A549 (cell line): ENCODE data around the gene HTR2A. TPM values are rescaled to one million over a fixed set of nuclear protein-coding genes. Genes with fewer than 3 reads are reported as not detected.

Source experiments
- ATAC-seq, 2 experiments: fragments of 200-7000 bp in 1 of 2; fragments of >200 bp in 1 of 2; cut with Nextera tagmentation in 1 of 2; cut with Tn5 transposase in 1 of 2; 3 replicates each; pipeline versions ENCODE4 v1.8.0 to v1.9.1; 2018 to 2020; ENCODE audit warnings: mild to moderate bottlenecking in 1 of 2, moderate library complexity in 1 of 2
- CTCF ChIA-PET: fragments of 300-600 bp; sonication (Branson Sonifier 250); formaldehyde crosslinking; extraction: SDS; loops from one replicate; lab custom pipeline; 2021; ENCODE audit warnings: antibody characterized with exemption, inconsistent platforms; lab: Yijun Ruan, JAX
- POLR2A ChIA-PET: fragments of 350-600 bp; formaldehyde crosslinking; extraction: SDS; loops from one replicate; lab custom pipeline; 2021; ENCODE audit warnings: antibody characterized with exemption, inconsistent platforms; lab: Yijun Ruan, JAX
- DNase-seq, 2 experiments: peaks; one replicate each; pipeline versions ENCODE4 v3.0.0 to v3.0.0-alpha.2; 2011 to 2016; ENCODE audit warnings: low read depth in 1 of 2, low spot score in 1 of 2
- FAIRE-seq: peaks from 2 replicates; lab custom pipeline; 2011; peaks lifted over from hg19 to GRCh38; lab: Jason Lieb, UNC
- H3K27ac ChIP-seq, 2 experiments: fragments of >200 bp; sonication (Bioruptor Twin); formaldehyde crosslinking; 3 replicates each; pipeline ENCODE4 v1.5.1; 2016 to 2017
- H3K4me1 ChIP-seq: fragments of >200 bp; sonication (Bioruptor Twin); formaldehyde crosslinking; 3 replicates; pipeline ENCODE4 v1.6.1; 2016
- H3K4me2 ChIP-seq: fragments of >200 bp; sonication (Bioruptor Twin); formaldehyde crosslinking; 3 replicates; pipeline ENCODE4 v1.6.1; 2016
- H3K4me3 ChIP-seq: fragments of >200 bp; sonication (Bioruptor Twin); formaldehyde crosslinking; 3 replicates; pipeline ENCODE4 v1.5.1; 2016
- H3K9me3 ChIP-seq: fragments of >200 bp; sonication (Bioruptor Twin); formaldehyde crosslinking; 3 replicates; pipeline ENCODE4 v1.6.1; 2016
- CBX8 ChIP-seq: fragments of 200-600 bp; sonication (generic); IDR thresholded peaks from 2 replicates; pipeline ENCODE4 v1.6.1; 2016
- CHD2 ChIP-seq: fragments of 150-350 bp; IDR thresholded peaks from 2 replicates; pipeline ENCODE4 v1.6.1; 2014; ENCODE audit warnings: low read length; ENCODE audit not compliant: partially characterized antibody
- CHD4 ChIP-seq: fragments of 200-600 bp; sonication (generic); IDR thresholded peaks from 2 replicates; pipeline ENCODE4 v1.6.1; 2016; ENCODE audit warnings: antibody characterized with exemption, mild to moderate bottlenecking, borderline replicate concordance
- CTCF ChIP-seq: fragments of >200 bp; sonication (Bioruptor Twin); formaldehyde crosslinking; IDR thresholded peaks from 3 replicates; pipeline ENCODE4 v1.5.1; 2016
- E2F6 ChIP-seq: IDR thresholded peaks from 2 replicates; pipeline ENCODE4 v1.6.1; 2012; ENCODE audit warnings: low read depth, borderline replicate concordance
- EHMT2 ChIP-seq: fragments of 200-600 bp; sonication (generic); IDR thresholded peaks from 2 replicates; pipeline ENCODE4 v1.6.1; 2016; ENCODE audit warnings: antibody characterized with exemption, low read depth, mild to moderate bottlenecking, moderate library complexity
- FOSL2 ChIP-seq, 2 experiments: fragments of 450-650 bp in 1 of 2; fragments of >200 bp in 1 of 2; sonication (Bioruptor Twin) in 1 of 2; formaldehyde crosslinking; IDR thresholded peaks; 2 replicates each; pipeline versions ENCODE4 v1.5.0 to v1.6.1; 2016 to 2020; ENCODE audit warnings: mild to moderate bottlenecking in 1 of 2, moderate library complexity in 1 of 2
- HES2 ChIP-seq: fragments of >200 bp; sonication (Bioruptor Twin); formaldehyde crosslinking; IDR thresholded peaks from 2 replicates; pipeline ENCODE4 v1.6.1; 2016
- HEYL ChIP-seq: fragments of 250-450 bp; sonication (Bioruptor Pico); IDR thresholded peaks from 2 replicates; pipeline ENCODE4 v1.8.0; 2021; ENCODE audit warnings: mild to moderate bottlenecking, moderate library complexity
- HMGXB4 ChIP-seq: fragments of 250-450 bp; sonication (Bioruptor Pico); IDR thresholded peaks from 2 replicates; pipeline ENCODE4 v1.5.0; 2021; ENCODE audit warnings: mild to moderate bottlenecking, moderate library complexity, borderline replicate concordance
- HOXA7 ChIP-seq: fragments of 250-450 bp; sonication (Bioruptor Pico); IDR thresholded peaks from 2 replicates; pipeline ENCODE4 v1.5.0; 2020; ENCODE audit warnings: mild to moderate bottlenecking, moderate library complexity
- HOXB13 ChIP-seq: fragments of 250-450 bp; sonication (Bioruptor Pico); IDR thresholded peaks from 2 replicates; pipeline ENCODE4 v1.5.0; 2020; ENCODE audit warnings: low read depth, mild to moderate bottlenecking, moderate library complexity
- MAX ChIP-seq: IDR thresholded peaks from 2 replicates; pipeline ENCODE4 v1.6.1; 2012
- MYC ChIP-seq: IDR thresholded peaks from 2 replicates; pipeline ENCODE4 v1.6.1; 2012; ENCODE audit warnings: mild to moderate bottlenecking, inconsistent platforms, low read length, improper control_type of control experiment, borderline replicate concordance
- NR3C1 ChIP-seq: fragments of >200 bp; sonication (Bioruptor Twin); formaldehyde crosslinking; IDR thresholded peaks from 3 replicates; pipeline ENCODE4 v1.6.1; 2017
- PBX3 ChIP-seq: IDR thresholded peaks from 2 replicates; pipeline ENCODE4 v1.6.1; 2012
- POLR2A ChIP-seq: IDR thresholded peaks from 2 replicates; pipeline ENCODE4 v1.6.1; 2012; ENCODE audit warnings: mild to moderate bottlenecking, low read length
- RARB ChIP-seq: fragments of 250-450 bp; sonication (Bioruptor Pico); IDR thresholded peaks from 2 replicates; pipeline ENCODE4 v1.8.0; 2021; ENCODE audit warnings: mild to moderate bottlenecking, moderate library complexity
- RNF2 ChIP-seq: fragments of 200-600 bp; sonication (generic); IDR thresholded peaks from 2 replicates; pipeline ENCODE4 v1.6.1; 2016; ENCODE audit warnings: low read depth, mild to moderate bottlenecking, antibody characterized with exemption, moderate library complexity, borderline replicate concordance
- USF2 ChIP-seq: fragments of 450-650 bp; IDR thresholded peaks from 2 replicates; pipeline ENCODE4 v1.6.1; 2014; ENCODE audit warnings: antibody characterized with exemption
- ZC3H11A ChIP-seq: fragments of 450-650 bp; IDR thresholded peaks from 2 replicates; pipeline ENCODE4 v1.6.1; 2014; ENCODE audit warnings: antibody characterized with exemption, mild to moderate bottlenecking
- ZNF302 ChIP-seq: fragments of 250-450 bp; sonication (Bioruptor Pico); IDR thresholded peaks from 2 replicates; pipeline ENCODE4 v1.9.0; 2021; ENCODE audit warnings: inconsistent platforms, mild to moderate bottlenecking, moderate library complexity
- WGBS: methylation state at CpG from one replicate; pipeline ENCODE4 v1.1.6; 2017; ENCODE audit errors: missing lambda C conversion rate; 5-methylcytosine and 5-hydroxymethylcytosine counted together
- polyA plus RNA-seq, 4 experiments: library from polyadenylated mRNA; depleted of rRNA in 3 of 4; stranded (reverse); fragments of >200 nt; fragmentation: RNase III in 1 of 4; extraction: RNeasy Plus Mini Kit Qiagen cat#74134 plus additional on column Dnase treatment in 1 of 4; gene quantifications; 2 replicates in 3 of 4; 3 replicates in 1 of 4; pipeline ENCODE4 v1.2.3, GENCODE V29; 2011 to 2017

Gene HTR2A
- polyA plus RNA-seq, 2 of the 4 experiments (the other 2 are of a cell fraction): not detected

GRCh38 chr13:46895381-46895780, 1.5 kb downstream of the HTR2A start:
- DNase-seq (no peak), ATAC-seq (no peak), FAIRE-seq (no peak)
- ChIA-PET CTCF (interaction anchor here (1.1 to 1.4 kb wide), 2 partner anchors 19 to 385 kb away, joined by 3 to 4 read pairs; no protein-coding TSS in a partner anchor), POLR2A (no interaction called here)
- Histone ChIP-seq H3K9me3 (no peaks in the 10 kb centered on the region), H3K4me1 (no peaks in the 10 kb centered on the region), H3K4me3 (no peak overlapping the region), H3K27ac (no peak overlapping the region), H3K4me2 (no peak overlapping the region)
- 37% methylated on average over 8 of the region's 8 CpGs for WGBS
- no peak for TF ChIP-seq HOXB13 (CRISPR knock-in tag)
- no peak for TF ChIP-seq CBX8
- no peak for TF ChIP-seq MYC
- TF ChIP-seq HMGXB4: no peak
- no peak for TF ChIP-seq ZNF302 (CRISPR knock-in tag)
- TF ChIP-seq HES2: no peak
- TF ChIP-seq HEYL (CRISPR knock-in tag): no peak
- no peak for TF ChIP-seq EHMT2
- no peak for TF ChIP-seq CHD4
- no peak for TF ChIP-seq ZC3H11A
- TF ChIP-seq RARB: no peak
- no peak for TF ChIP-seq MAX

- H3K27ac ChIP-seq: no peak overlapping the region
- ChIA-PET CTCF (interaction anchor here (0.6 to 1.8 kb wide), 10 partner anchors 14 to 386 kb away, joined by 3 to 9 read pairs (median 4); no protein-coding TSS in a partner anchor), POLR2A (no interaction called here)
- peak overlapping the region; percentile 90 for H3K4me2 ChIP-seq
- TF ChIP-seq E2F6: no peak
- no peak for TF ChIP-seq HOXA7 (CRISPR knock-in tag)
- no peak for TF ChIP-seq CTCF
- TF ChIP-seq USF2: no peak
- no peak for TF ChIP-seq FOSL2 (IDR thresholded peaks at IDR 0.05)
- no peak for TF ChIP-seq FOSL2 (CRISPR knock-in tag; IDR thresholded peaks at IDR 0.05)
- no peak for TF ChIP-seq MYC
- TF ChIP-seq NR3C1: no peak
- no peak for TF ChIP-seq CHD2
- TF ChIP-seq RNF2: no peak
- TF ChIP-seq ZC3H11A: no peak
- TF ChIP-seq POLR2A: no peak
- TF ChIP-seq PBX3: no peak
- FAIRE-seq: no peak
- H3K4me3 ChIP-seq: peak overlapping the region; percentile 43; the same call in 1 of the 3 replicates
- ATAC-seq: no peak; a peak in 1 of 6 replicates
- no peak for DNase-seq
- no peaks in the 10 kb centered on the region for H3K4me1 ChIP-seq
- no peaks in the 10 kb centered on the region for H3K9me3 ChIP-seq
These were observed 2.3 kb downstream of the HTR2A start for GRCh38 chr13:46894568-46894967.
